Natural killer cell (primary cell): ENCODE results near the gene MATN1. TPM values are rescaled to one million over a fixed set of nuclear protein-coding genes. Genes with fewer than 3 reads are reported as not detected.

Source experiments
- ATAC-seq, 3 donors: fragments of 150-1000 bp in 2 of 3; fragments of 200-7000 bp in 1 of 3; cut with Tn5 transposase; 1 replicate in 1 of 3; 2 replicates in 2 of 3; pipeline ENCODE4 v1.10.0; 2021; ENCODE audit warnings: mild to moderate bottlenecking in 2 of 3, moderate library complexity in 2 of 3
- DNase-seq, 2 donors: peaks; one replicate each; pipeline versions ENCODE4 v3.0.0 to v3.0.0-alpha.2; 2013 to 2021; ENCODE audit warnings: mixed read lengths in 1 of 2
- H3K27ac ChIP-seq: one replicate; pipeline ENCODE4 v1.5.1; 2013; ENCODE audit warnings: mild to moderate bottlenecking, low read length
- H3K27me3 ChIP-seq: one replicate; pipeline ENCODE4 v1.6.1; 2013; ENCODE audit warnings: low read length; ENCODE audit not compliant: control insufficient read depth, insufficient read depth
- H3K36me3 ChIP-seq: one replicate; pipeline ENCODE4 v1.6.1; 2013; ENCODE audit warnings: low read length; ENCODE audit not compliant: control insufficient read depth, insufficient read depth
- H3K4me1 ChIP-seq: one replicate; pipeline ENCODE4 v1.6.1; 2013; ENCODE audit warnings: low read length; ENCODE audit not compliant: control insufficient read depth, insufficient read depth
- H3K4me3 ChIP-seq: one replicate; pipeline ENCODE4 v1.5.1; 2013; ENCODE audit warnings: low read length
- H3K9me3 ChIP-seq: one replicate; pipeline ENCODE4 v1.6.1; 2013; ENCODE audit warnings: low read length; ENCODE audit not compliant: control insufficient read depth, insufficient read depth
- H3K27ac Mint-ChIP-seq, 2 donors: one replicate each; pipeline ENCODE4 v1.8.0; 2022; ENCODE audit warnings: mild to moderate bottlenecking in 2 of 2, mixed read lengths in 2 of 2, moderate library complexity in 1 of 2
- H3K27me3 Mint-ChIP-seq, 2 donors: one replicate each; pipeline ENCODE4 v1.8.0; 2022; ENCODE audit warnings: low read depth in 2 of 2, mixed read lengths in 2 of 2
- H3K36me3 Mint-ChIP-seq: one replicate; pipeline ENCODE4 v1.8.0; 2022; ENCODE audit warnings: mixed read lengths
- H3K4me1 Mint-ChIP-seq, 2 donors: one replicate each; pipeline ENCODE4 v1.8.0; 2022; ENCODE audit warnings: mixed read lengths in 2 of 2
- H3K4me3 Mint-ChIP-seq: one replicate; pipeline ENCODE4 v1.8.0; 2022; ENCODE audit warnings: mild to moderate bottlenecking, moderate library complexity, mixed read lengths
- H3K9me3 Mint-ChIP-seq, 2 donors: one replicate each; pipeline ENCODE4 v1.8.0; 2022; ENCODE audit warnings: mixed read lengths in 2 of 2
- WGBS: methylation state at CpG from one replicate; pipeline ENCODE4 v1.1.7; 2013; ENCODE audit warnings: missing lambda C conversion rate; ENCODE audit not compliant: insufficient coverage; 5-methylcytosine and 5-hydroxymethylcytosine counted together
- intact Hi-C: fragments of 100-400 bp; cut with micrococcal nuclease; formaldehyde crosslinking; loops from one replicate; pipeline ENCODE4 v1.14.2; 2022
- total RNA-seq, 4 donors: library from RNA; stranded (reverse); fragments of 120-200 nt in 1 of 4; gene quantifications; one replicate each; pipeline versions ENCODE4 v1.2.3 to v1.2.4, GENCODE V29; 2013 to 2022
- TF ChIP-seq, protein P1 (sequence below): fragments of 200-600 bp; IDR thresholded peaks from one replicate; pipeline ENCODE4 v1.8.0; 2022; ENCODE audit warnings: antibody characterized with exemption

The MATN1 gene
- total RNA-seq, 3 donors from 2014 or later (not counting 1 experiment from before 2014, with no cell fraction given) = 0.93 to 1.7 (median 1.2) TPM

DNA sequence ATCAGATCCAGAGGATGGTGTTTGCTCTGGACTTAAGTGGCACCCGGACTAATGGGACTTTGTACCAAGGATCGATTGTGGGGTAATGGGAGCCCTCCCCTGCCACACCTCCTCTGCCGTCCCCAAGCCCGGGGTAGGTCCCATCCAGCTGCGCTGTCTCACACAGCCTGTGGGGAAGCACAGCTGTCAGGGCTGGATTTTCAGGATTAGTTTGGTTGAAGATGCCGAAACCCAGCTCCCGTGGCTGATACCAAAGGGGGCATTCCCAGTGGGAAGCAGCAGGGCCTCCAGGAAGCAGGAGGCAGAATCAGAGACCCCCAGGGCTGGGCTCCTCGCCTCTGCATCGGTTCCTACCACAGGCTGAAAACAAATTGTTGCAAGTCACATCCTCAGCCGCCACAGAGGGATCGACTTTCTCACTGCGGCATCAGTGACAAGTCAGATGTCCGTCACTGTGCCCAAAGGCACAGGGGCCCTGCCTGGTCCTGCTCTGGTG is 59.7 kb downstream of the MATN1 start:
- Mint-ChIP-seq H3K27me3 (peaks cover 0 to 5% of the 10 kb centered on the region in 2 donors), H3K36me3 (no peaks in the 10 kb centered on the region), H3K27ac (no peak overlapping the region), H3K9me3 (no peaks in the 10 kb centered on the region), H3K4me3 (no peak overlapping the region), H3K4me1 (no peaks in the 10 kb centered on the region)
- TF ChIP-seq, protein P1, sequence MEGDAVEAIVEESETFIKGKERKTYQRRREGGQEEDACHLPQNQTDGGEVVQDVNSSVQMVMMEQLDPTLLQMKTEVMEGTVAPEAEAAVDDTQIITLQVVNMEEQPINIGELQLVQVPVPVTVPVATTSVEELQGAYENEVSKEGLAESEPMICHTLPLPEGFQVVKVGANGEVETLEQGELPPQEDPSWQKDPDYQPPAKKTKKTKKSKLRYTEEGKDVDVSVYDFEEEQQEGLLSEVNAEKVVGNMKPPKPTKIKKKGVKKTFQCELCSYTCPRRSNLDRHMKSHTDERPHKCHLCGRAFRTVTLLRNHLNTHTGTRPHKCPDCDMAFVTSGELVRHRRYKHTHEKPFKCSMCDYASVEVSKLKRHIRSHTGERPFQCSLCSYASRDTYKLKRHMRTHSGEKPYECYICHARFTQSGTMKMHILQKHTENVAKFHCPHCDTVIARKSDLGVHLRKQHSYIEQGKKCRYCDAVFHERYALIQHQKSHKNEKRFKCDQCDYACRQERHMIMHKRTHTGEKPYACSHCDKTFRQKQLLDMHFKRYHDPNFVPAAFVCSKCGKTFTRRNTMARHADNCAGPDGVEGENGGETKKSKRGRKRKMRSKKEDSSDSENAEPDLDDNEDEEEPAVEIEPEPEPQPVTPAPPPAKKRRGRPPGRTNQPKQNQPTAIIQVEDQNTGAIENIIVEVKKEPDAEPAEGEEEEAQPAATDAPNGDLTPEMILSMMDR = no peak
- ATAC-seq = no peak
- 76% methylated on average over 12 of the region's 13 CpGs for WGBS
- intact Hi-C loops = no loop called here
- Histone ChIP-seq H3K4me3 (no peak overlapping the region), H3K36me3 (no peaks in the 10 kb centered on the region), H3K27me3 (no peaks in the 10 kb centered on the region), H3K27ac (no peak overlapping the region), H3K4me1 (no peaks in the 10 kb centered on the region), H3K9me3 (no peaks in the 10 kb centered on the region)
- no peak for DNase-seq

DNA sequence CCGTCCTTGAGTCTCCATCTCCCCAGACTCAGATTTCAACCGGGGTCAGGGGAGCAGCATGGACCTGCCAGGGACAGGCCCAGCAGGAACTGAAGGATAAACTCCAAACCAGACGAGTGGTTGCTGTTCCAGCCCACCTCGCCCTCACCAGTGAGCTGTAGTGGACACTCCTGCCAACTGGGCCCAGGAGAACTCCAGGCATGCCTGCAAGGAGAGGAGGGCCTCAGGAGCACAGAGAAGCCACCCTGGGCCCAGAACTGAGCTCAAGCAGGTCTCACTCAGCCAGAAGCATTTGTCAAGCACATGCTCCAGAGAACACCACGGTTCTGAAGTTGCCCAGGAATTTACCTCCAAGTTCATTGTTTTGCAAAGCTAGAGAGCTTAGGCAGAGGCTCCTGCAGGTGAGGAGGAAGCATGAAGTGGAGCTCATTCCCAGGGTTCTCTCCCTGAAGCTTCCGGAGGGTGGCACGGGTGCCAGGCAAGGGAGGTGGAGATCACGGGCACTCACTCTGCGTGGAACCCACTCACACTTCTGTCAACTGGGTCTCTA is 61.0 kb downstream of the MATN1 start:
- Histone ChIP-seq H3K27ac (no peak overlapping the region), H3K27me3 (no peaks in the 10 kb centered on the region), H3K36me3 (no peaks in the 10 kb centered on the region), H3K4me3 (no peak overlapping the region), H3K4me1 (no peaks in the 10 kb centered on the region), H3K9me3 (no peaks in the 10 kb centered on the region)
- H3K9me3 Mint-ChIP-seq = no peaks in the 10 kb centered on the region
- no peak overlapping the region for H3K4me3 Mint-ChIP-seq
- TF ChIP-seq, protein P1 = no peak
- ATAC-seq (no peak), DNase-seq (no peak)
- intact Hi-C loops = no loop called here
- 70% methylated on average over 9 of the region's 9 CpGs for WGBS
- no peaks in the 10 kb centered on the region for H3K4me1 Mint-ChIP-seq
- H3K36me3 Mint-ChIP-seq = no peaks in the 10 kb centered on the region
- H3K27me3 Mint-ChIP-seq = peaks cover 0 to 8% of the 10 kb centered on the region in 2 donors
- no peak overlapping the region for H3K27ac Mint-ChIP-seq

DNA sequence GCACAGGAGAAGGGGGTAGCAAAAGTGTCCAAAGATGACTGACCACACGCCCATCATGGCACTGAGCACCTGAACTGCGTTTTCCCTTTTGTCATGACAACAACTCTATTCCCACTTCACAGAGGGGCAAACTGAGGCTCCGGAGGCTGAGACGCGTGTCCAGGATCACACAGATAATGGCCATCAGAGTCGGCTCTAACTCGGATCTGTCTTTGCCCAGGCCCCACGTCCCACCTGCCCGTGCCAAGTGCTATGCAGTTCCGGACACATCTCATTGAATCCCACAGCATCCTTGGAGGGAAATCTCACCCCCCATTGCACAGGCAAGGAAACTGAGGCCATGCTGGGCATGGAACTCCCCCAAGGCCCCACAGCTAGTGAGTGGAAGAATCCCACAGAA is 62.1 kb downstream of the MATN1 start:
- WGBS = 91% methylated on average over 10 of the region's 10 CpGs
- Histone ChIP-seq H3K4me3 (no peak overlapping the region), H3K4me1 (no peaks in the 10 kb centered on the region), H3K27ac (no peak overlapping the region), H3K27me3 (no peaks in the 10 kb centered on the region), H3K36me3 (no peaks in the 10 kb centered on the region), H3K9me3 (no peaks in the 10 kb centered on the region)
- intact Hi-C loops = no loop called here
- Mint-ChIP-seq H3K36me3 (no peaks in the 10 kb centered on the region), H3K27me3 (peaks cover 0 to 8% of the 10 kb centered on the region in 2 donors), H3K9me3 (no peaks in the 10 kb centered on the region), H3K4me1 (no peaks in the 10 kb centered on the region), H3K27ac (no peak overlapping the region), H3K4me3 (no peak overlapping the region)
- no peak for DNase-seq
- TF ChIP-seq, protein P1 = no peak
- ATAC-seq = no peak

Other genes starting within 250 kb of the MATN1 start
- gene LAPTM5, start 34.2 kb upstream of the MATN1 start, total RNA-seq = 100 to 1,000 TPM; 520 to 674 (median 533) TPM
- gene SDC3, start 185.2 kb upstream of the MATN1 start, total RNA-seq = under 1 TPM in 2 of 3 donors, not detected in 1; 0.33 to 0.63 TPM